Activated naive CD4-positive, alpha-beta T cell (primary cell): ENCODE data around the gene LMF1.

ENCODE experiments used
- DNase-seq, 4 experiments: peaks; one replicate each; lab custom pipeline; 2025; lab: John Stamatoyannopoulos, UW

Gene LMF1

GRCh38 chr16:984736-985636 is 14.2 kb upstream of the LMF1 start:
- DNase-seq: no peak

- DNase-seq: no peak
These were observed 13.4 kb upstream of the LMF1 start for GRCh38 chr16:984121-984694.

GRCh38 chr16:983044-984030 is 12.6 kb upstream of the LMF1 start:
- DNase-seq: no peak

- DNase-seq: peak in 1 of 4 experiments; percentile 12
These were observed 11.6 kb upstream of the LMF1 start for GRCh38 chr16:982145-983043.

GRCh38 chr16:981695-982144 is 10.9 kb upstream of the LMF1 start, which contains the start of gene SOX8:
TSS of gene SOX8 (plus strand) at chr16:981770. CDS start at chr16:981923, 153 bp downstream.
- DNase-seq: no peak

- no peak for DNase-seq
These were observed 9.7 kb upstream of the LMF1 start for GRCh38 chr16:980595-980854.

GRCh38 chr16:979859-980594 is 9.2 kb upstream of the LMF1 start:
- DNase-seq: no peak

GRCh38 chr16:979147-979546 is 8.4 kb upstream of the LMF1 start:
- DNase-seq: no peak

- no peak for DNase-seq
These were observed 7.6 kb upstream of the LMF1 start for GRCh38 chr16:978403-978802.

- DNase-seq: no peak
These were observed 7.1 kb upstream of the LMF1 start for GRCh38 chr16:977896-978295.

- DNase-seq: no peak
These were observed 6.4 kb upstream of the LMF1 start for GRCh38 chr16:977081-977701.

- DNase-seq: peak in 2 of 4 experiments; percentile 10 to 20
These were observed 5.7 kb upstream of the LMF1 start for GRCh38 chr16:976389-976931.

GRCh38 chr16:975291-975690 is 4.5 kb upstream of the LMF1 start:
- DNase-seq: no peak

GRCh38 chr16:974611-975261 is 4.0 kb upstream of the LMF1 start:
- DNase-seq: no peak

- no peak for DNase-seq
These were observed 3.3 kb upstream of the LMF1 start for GRCh38 chr16:974001-974601.

GRCh38 chr16:973366-973765 is 2.6 kb upstream of the LMF1 start:
- DNase-seq: no peak

- no peak for DNase-seq
These were observed 1.7 kb upstream of the LMF1 start for GRCh38 chr16:972316-973002.

GRCh38 chr16:971981-972315 is 1.2 kb upstream of the LMF1 start:
- no peak for DNase-seq

GRCh38 chr16:971582-971905 is 760 bp upstream of the LMF1 start:
- no peak for DNase-seq
